ENCODE measurements around the gene ARL10.
"Not testable (repeated sequence)": the region's sequence is repeated elsewhere in the genome, so short reads cannot be mapped to it uniquely, and the experiment has no call there.

Gene ARL10

DNA sequence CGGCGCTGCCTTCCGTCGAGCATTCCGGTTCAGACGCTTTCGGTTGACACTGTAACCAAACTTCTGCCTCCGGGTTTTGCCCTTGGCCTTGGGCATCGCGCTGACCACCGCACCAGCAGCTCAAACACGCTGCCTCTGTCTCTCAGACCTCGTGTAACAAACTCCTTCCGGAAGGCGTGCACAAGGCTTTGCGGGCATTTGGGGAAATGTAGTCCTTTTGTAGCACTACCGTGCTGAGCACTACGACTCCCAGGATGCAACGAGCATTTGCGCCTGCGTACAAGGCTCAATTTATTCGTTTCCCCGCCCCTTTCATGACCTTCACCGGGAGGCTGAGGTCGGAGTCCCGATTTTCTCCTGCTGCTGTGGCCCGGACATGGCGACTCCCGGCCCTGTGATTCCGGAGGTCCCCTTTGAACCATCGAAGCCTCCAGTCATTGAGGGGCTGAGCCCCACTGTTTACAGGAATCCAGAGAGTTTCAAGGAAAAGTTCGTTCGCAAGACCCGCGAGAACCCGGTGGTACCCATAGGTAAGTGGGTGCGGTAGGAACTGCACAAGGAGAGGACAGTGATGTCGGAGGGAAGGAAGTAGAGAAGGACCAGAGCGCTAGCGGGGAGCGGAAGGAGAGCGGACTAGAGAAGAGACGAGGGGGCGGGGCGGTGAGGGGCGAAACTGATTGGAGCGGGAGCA, 23.3 kb downstream of the ARL10 start, which contains the start of the genes HIGD2A and NOP16:
Gene HIGD2A, plus strand, starts transcription at position 308 of the 691 bp plus-strand sequence. Its CDS starts 69 bp downstream, at position 377.
Gene NOP16, minus strand, starts transcription at position 155 of the 691 bp plus-strand sequence. Its CDS starts 59 bp downstream, at position 96.
- DNase-seq (ENCODE audit: low spot score): peak; percentile 98

DNA sequence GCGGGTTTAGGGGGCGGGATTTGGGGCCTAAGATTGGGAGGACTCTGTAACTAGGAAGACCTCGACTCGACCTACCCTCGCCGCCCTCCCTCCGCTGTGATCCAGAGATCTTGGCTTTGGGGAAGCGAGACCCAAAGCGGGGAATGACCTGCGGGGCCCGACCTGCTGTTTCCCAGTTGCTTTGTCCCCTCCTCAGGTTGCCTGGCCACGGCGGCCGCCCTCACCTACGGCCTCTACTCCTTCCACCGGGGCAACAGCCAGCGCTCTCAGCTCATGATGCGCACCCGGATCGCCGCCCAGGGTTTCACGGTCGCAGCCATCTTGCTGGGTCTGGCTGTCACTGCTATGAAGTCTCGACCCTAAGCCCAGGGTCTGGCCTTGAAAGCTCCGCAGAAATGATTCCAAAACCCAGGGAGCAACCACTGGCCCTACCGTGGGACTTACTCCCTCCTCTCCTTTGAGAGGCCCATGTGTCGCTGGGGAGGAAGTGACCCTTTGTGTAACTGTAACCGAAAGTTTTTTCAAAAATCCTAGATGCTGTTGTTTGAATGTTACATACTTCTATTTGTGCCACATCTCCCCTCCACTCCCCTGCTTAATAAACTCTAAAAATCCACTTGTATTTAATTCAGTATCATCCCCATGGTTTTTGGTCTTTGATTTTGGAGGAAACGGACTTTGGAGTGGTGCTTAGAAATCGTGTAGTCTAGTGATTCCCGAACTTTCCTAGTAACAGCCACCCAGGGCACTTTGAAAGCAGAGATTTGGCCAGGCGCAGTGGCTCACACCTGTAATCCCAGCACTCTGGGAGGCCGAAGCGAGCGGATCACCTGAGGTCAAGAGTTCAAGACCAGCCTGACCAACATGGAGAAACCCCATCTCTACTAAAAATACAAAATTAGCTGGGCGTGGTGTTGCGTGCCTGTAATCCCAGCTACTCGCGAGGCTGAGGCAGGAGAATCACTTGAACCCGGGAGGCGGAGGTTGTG, 24.1 kb downstream of the ARL10 start:
- no peak for DNase-seq (ENCODE audit: low spot score)

DNA sequence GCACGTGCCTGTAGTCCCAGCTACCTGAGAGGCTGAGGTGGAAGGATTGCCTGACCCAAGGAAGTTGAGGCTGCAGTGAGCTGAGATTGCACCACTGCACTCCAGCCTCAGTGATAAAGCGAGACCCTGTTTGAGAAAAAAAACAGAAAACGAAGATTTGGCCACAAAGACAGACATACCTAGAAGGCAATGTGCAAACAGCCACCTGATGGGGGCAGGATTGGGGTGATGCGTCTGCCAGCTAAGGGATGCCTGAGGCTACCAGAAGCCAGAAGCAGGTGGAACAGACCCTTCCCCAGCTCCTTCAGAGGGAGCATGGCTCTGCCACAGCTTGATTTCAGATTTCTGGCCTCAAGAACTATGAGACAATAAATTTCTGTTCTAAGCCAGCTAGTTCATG, 26.2 kb downstream of the ARL10 start:
- DNase-seq (ENCODE audit: low spot score): no peak

DNA sequence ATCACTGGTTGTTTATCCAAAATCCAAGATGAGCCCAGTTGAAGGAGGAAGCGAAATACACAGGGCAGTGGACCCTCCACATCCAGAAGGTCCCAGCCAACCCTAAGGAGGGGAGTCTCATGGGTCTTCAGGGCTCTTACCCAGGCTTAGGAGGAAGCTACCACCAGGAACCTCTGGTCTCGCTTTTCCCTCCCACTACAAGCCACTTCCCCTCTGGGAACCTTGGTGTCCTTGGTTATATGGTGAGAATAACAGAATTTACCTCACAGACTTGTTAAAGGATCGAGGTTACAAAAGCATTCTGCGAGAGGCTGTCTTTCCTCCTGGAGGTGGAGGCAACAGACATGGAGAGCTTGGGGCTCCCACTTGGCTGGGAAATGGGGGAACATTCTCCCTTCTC, 26.7 kb downstream of the ARL10 start:
- DNase-seq (ENCODE audit: low spot score): no peak

DNA sequence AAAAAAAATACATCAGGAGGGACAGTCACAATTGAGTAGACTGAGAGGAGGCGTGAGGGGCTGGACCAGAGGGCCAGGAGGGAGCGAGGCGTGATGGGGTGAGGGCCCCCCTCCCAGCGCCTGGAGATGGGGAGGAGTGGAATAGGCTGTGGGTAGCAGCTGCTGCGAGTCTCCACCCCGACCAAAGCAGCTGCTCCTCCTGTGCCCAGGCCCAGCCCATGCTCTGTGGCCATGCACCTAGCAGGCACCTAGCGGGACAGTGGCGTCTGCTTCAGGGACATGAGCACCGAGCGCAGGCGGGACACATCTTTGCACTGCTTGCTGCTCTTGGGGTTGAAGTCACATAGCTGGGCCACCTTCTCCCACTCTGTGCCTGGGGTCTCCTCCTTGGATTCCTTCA, 27.2 kb downstream of the ARL10 start:
- DNase-seq (ENCODE audit: low spot score): no peak

DNA sequence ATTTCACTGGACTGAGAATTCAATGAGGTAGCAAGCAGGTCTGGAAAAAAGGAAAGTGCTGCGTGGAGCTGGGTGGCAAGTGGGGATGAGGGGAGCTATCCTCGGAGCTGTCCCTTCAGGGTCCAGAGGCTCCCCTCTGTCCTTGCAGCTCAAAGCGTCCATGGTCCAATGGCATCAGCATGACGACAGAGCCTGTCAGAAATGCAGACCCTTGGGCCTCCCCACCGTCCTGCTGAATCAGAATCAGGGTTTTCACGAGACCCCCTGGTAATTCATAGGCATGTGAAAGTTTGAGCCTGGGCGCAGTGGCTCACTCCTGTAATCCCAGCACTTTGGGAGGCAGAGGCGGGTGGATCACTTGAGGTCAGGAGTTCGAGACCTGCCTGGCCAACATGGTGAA, 28.8 kb downstream of the ARL10 start:
- no peak for DNase-seq (ENCODE audit: low spot score)

DNA sequence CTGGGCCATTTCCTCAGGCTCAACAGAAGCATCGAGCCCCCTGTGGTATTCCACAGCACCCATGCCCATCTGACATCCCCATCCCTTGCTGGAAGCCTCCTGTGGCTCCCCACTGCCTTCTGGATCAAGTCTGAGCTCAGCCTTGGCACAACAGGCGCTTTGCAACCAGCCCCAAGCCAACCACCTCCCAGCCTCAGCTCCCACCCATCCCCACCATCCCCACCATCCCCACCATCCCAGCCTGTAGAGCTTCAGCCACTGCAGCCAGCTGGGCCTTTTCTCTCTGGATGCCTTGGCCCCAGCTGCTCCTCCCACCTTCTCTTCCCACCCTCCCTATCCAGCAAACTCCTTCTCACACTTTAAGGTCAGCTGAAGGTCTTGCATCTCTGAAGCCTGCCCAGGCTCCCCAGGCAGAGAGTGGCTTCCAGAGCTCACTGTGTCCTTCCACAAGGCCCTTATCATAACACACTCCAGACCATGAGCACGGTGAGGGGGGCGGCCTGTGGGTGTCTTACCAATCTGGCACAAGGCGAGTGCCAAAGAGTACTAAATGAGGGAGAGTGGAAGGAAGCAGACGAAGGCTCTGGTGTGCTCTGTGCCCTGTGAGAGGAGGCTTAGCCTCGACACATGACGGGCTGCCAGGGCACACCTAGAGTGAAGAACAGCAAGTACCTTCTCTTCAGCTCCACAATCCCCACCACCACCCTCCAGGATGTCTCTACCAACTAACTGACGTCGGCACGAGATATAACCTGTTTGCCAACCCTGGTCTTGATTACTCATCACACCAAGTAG, 29.8 kb downstream of the ARL10 start:
- no peak for DNase-seq (ENCODE audit: low spot score)

DNA sequence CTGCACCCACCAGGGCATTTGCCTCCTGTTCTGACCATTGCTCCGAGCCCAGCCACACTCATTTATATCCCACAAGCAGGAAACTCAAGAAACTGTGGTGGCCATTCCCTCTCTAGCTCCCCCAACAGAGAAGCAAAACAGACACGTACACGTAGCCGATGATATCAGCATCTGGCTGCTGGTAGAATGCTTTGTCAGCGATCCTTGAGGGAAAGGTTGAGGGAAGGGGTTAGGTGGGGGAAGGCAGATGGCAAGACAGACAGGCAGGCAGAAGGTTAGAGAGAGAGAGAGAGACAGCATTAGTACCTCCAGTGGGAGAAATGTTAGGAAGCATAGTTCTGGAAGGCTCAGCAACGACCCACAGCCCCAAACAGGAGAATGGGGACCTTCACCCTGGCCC, 31.0 kb downstream of the ARL10 start:
- DNase-seq (ENCODE audit: low spot score): no peak

DNA sequence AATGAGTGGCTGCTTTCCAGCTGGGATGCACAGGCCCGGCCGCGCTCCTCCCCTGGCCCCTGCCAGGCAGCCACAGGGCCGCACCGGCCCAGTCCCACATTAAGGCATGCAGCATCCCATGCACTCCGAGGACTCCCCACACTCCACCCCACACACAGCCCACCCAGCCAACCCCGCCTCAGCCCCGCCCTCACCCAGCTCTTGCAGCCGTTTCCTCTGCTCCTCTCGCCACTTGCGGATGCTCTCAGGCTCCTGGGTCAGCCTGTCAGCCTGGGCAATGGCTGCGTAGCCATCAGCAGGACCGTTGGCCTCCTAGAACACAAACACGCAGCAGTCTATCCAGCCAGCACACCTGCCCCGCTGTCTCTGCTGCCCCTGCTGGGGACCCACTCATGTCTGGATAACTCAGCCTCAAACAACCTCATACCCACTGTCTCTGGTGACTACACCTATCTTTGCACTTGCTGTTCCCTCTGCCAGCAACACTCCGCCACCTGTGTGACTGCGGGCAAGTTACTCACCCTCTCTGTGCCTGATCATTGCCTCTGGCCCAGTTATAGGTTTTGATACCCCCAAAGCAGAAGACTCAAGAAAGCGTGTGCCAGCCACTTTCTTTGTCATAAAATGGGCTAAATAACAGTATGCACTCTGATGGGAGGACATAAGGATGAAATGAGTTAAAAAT, 32.6 kb downstream of the ARL10 start:
- no peak for DNase-seq (ENCODE audit: low spot score)

DNA sequence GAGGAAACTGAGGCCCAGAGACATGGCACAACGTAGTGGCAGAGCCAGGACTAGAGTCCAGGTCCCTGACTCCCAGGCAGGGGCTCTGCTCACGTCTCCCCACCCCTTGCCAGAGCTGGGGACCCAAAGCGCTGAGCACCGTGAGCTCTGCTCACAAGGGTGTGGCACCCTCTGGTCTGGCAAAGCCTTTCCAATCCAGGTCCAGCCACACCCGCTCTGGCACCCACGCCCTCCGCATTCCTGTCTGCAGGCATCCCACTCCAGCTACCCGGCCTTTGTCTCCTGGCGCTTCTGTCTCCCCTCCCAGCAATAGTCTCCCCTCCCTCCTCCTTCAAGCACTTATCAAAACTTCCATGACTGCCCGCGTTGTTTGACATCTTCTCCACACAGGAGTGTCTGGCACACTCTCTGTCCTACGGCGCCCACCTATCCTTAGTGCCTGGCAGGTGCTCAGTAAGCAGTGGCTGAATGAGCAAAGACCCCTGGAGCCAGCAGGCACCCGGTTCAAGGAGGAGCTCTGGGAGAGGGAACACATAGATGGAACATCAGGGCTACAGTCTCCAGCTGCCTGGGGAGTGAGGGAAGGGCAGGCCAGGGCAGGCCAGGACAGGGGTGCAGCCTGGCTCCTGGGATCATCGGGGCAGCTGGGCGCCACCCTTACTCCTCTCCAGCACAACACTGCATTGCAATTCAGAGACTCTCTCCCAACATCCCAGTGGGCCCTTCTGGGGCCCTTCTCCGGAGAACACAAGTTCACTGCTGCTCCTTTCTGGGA, 35.3 kb downstream of the ARL10 start:
- no peak for DNase-seq (ENCODE audit: low spot score)

DNA sequence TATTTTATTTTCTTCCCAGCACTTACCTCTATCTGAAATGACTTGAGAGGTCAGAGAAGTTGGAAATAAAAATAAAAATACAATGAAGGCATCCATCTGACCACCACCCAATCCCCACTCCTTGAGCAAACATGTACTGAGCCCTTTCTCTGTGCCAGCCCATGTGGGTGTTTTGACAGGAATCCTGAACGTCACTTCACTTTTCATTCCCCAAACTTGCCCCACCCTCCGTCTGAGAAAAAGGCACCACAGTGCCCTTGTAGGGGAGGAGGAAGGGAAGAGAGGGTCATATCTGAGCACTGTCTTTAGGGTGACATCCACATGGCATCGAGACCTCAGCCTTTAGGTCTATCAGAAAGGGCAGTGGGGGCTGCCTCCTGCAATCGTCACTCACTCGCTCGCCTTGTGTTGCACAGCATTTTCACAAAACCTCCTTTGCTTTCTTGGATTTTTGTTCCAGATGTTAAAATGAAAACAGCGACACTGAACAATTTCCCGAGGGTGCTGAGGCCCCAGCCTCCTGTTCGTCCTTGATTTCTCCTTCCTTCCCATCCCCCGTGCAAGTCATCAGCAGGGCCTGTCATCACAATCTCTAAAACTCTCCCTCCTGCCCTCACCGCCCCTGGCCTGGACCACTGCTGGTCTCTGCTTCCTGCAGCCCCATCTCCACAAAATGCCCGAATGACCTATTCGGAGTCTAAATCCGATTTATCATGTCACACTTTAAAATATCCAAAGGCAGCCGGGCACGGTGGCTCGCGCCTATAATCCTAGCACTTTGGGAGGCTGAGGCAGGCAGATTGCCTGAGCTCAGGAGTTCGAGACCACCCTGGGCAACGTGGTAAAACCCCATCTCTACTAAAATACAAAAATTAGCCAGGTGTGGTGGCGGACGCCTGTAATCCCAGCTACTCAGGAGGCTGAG, 36.3 kb downstream of the ARL10 start:
- no peak for DNase-seq (ENCODE audit: low spot score)

DNA sequence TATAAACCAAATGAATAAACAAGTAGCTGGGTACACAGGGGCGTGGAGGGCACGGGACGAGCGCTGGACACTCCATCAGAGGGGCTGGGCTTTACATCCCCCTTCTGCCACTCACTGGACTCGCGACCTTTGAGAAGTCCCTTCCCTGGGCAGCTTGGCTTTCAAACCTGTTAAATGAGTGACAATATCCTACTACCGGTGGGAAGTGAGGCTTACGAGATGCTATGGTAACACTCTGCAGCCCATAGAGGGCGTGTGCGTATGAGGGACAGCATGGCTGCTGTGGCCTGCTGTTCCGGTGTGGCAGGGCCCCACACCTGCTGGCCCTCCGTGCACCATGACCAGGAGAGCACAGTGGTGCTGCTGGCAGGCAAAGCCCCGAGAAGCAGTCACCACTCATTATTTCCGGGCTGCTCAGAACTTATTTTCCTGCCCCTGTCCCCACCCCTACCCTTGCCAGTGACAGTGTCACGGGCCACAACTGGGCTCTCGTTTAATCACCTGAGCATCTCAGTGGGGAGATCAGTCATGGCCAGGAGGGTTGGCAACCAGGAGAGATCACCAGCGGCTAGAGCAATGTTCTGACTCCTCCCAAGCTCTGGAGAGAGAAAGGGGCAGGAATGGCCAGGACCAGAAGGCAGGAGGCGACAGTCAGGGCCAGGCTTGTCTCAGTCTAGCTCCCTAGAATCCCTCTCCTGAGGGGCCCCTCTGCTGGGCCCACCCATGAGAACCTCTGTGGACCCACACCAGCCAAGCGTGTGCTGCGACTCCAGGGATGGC, 40.6 kb downstream of the ARL10 start:
- DNase-seq (ENCODE audit: low spot score): no peak

DNA sequence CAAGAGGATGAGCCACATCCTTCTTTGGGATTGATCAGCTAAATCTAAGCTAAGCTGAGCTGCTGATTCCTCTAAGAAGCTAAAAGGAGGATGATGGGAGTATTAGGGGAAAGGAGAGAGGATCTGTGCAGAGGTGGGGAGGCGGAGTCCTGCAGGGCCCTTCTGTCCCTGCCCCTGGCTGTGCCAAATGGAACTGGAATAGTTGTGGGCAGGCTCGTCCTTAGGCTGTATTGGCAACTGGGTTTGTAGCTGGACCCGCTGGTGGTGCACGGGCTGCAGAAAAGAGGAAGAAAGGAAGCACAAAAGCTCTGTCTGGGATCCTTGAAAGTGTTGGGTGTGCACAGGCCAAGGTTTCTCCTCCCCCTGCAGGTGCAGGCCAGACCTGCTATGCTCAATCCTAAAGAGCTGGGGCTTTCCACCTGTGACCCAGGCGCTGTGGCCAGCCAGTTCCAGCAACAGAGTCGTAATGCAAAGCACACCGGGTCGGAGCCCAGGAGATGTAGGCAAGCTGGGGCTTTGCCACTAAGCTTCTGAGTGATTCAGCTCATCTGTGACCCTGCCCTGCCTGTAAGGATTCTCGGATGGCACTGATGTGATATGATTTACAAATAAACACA, 41.3 kb downstream of the ARL10 start:
- DNase-seq (ENCODE audit: low spot score): no peak

DNA sequence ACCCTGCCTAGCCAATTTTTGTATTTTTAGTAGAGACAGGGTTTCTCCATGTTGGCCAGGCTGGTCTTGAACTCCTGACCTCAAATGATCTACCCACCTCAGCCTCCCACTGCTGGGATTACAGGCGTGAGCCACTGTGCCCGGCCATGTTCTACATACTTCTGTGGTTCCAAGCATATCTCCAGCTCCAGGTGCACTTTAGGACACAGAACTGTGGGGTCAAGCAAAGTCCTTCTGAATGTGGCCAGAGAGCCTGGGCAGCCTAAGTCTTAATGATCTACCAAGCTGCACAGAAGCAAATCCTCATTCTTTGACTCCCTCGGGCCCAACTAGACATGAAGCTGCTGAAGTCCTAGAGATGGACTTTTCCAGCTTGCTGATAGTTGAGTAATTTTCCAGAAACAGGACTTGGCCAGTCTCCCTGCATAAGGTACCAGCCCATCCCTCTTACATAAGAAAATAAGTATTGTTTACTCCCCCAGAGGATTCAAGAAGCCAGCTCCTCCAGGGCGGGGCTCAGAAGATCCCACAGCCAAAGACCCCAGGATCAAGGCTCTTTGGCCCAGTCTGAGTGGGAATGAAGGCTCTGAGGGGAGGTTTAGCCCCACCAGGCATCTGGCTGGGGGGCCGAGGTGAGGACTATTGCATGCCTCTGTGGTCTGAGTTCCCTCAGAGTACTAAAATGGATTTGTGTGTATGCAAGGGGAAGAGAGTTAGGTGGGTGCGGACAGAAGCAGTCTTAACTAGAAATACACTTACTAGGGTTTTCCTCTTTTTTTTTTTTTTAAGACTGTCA, 42.4 kb downstream of the ARL10 start:
- DNase-seq (ENCODE audit: low spot score): no peak

DNA sequence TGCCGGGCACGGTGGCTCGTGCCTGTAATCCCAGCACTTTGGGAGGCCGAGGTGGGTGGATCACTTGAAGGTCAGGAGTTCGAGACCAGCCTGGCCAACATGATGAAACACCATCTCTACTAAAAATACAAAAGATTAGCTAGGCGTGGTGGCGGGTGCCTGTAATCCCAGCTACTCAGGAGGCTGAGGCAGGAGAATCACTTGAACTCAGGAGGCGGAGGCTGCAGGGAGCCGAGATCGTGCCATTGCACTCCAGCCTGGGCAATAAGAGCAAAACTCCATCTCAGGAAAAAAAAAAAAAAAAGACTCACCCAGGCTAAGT, 42.9 kb downstream of the ARL10 start:
- DNase-seq (ENCODE audit: low spot score): not testable (repeated sequence)

DNA sequence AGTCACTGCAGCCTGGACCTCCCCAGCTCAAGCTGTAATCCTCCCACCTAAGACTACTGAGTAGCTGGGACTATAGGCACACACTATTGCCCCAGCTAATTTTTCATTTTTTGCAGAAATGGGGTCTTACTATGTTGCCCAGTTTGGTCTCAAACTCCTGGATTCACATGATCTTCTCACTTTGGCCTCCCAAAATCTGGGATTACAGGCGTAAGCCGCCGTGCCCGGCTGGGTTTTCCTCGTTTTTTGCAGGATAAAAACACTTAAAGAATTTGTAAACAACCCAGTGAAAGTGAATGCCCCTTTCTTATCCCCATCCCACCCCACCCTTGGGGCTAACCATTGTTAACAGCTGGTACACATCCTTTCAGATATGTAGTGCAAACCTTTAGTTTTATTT, 43.3 kb downstream of the ARL10 start:
- DNase-seq (ENCODE audit: low spot score): no peak

DNA sequence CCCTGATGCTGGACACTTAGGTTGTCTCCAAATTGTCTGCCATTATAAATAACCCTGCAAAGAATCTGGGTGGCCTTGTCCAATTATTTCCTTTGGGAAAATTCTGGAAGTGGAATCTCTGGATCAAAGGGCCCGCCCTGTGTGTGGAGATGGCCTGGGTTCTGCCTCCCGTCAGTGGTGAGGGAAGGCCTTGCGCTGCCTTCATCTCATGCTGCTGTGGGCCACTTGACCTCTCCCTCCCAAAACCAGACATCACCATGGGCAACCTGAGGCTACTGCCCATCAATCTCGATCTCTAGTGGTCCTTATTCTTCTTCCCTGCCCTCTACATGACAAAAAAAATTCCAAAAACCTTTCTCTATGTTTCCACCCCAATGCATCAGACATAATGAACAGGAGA, 44.5 kb downstream of the ARL10 start:
- no peak for DNase-seq (ENCODE audit: low spot score)

All from kidney tubule cell (primary cell).